Transverse colon (tissue), 4 donors: ENCODE measurements around the gene HBS1L. TPM values are rescaled to one million over a fixed set of nuclear protein-coding genes. Genes with fewer than 3 reads are reported as not detected.

Experiments used
- DNase-seq: peaks from one replicate; pipeline ENCODE4 v3.0.0-alpha.2; 2019
- H3K27ac ChIP-seq, 4 donors: fragments of 200-600 bp; sonication (generic); 2 replicates each; pipeline ENCODE4 v1.5.1; 2016 to 2018; ENCODE audit warnings: inconsistent platforms in 4 of 4
- H3K27me3 ChIP-seq: fragments of 200-600 bp; sonication (generic); 2 replicates; pipeline ENCODE4 v1.5.1; 2017; ENCODE audit warnings: inconsistent platforms
- H3K36me3 ChIP-seq, 4 donors: fragments of 200-600 bp; sonication (generic); 2 replicates each; pipeline ENCODE4 v1.5.1; 2017 to 2019; ENCODE audit warnings: inconsistent platforms in 4 of 4
- H3K4me1 ChIP-seq, 4 donors: fragments of 200-600 bp; sonication (generic); 2 replicates each; pipeline ENCODE4 v1.5.1; 2017 to 2020; ENCODE audit warnings: inconsistent platforms in 4 of 4
- H3K4me3 ChIP-seq, 4 donors: fragments of 200-600 bp; sonication (generic); 1 replicate in 1 of 4; 2 replicates in 3 of 4; pipeline versions ENCODE4 v1.5.1 to v1.6.1; 2017 to 2019; ENCODE audit warnings: inconsistent platforms in 4 of 4
- H3K9me3 ChIP-seq, 2 donors: fragments of 200-600 bp; sonication (generic); 2 replicates each; pipeline ENCODE4 v1.5.1; 2017 to 2019; ENCODE audit warnings: inconsistent platforms in 2 of 2
- EP300 ChIP-seq: sonication (generic); formaldehyde crosslinking; IDR thresholded peaks from one replicate; pipeline ENCODE4 v1.6.1; 2017; ENCODE audit warnings: antibody characterized with exemption, low read depth
- POLR2A ChIP-seq: fragments of 450-650 bp; IDR thresholded peaks from one replicate; pipeline ENCODE4 v1.6.1; 2016; ENCODE audit warnings: antibody characterized with exemption, mild to moderate bottlenecking, moderate library complexity
- POLR2AphosphoS5 ChIP-seq, 3 donors: sonication (generic); formaldehyde crosslinking; IDR thresholded peaks; one replicate each; pipeline ENCODE4 v1.6.1; 2016; ENCODE audit warnings: antibody characterized with exemption in 3 of 3
- WGBS, 2 donors: methylation state at CpG; one replicate each; pipeline ENCODE4 v1.1.5; 2018; ENCODE audit warnings: low coverage in 1 of 2; 5-methylcytosine and 5-hydroxymethylcytosine counted together
- in situ Hi-C, 4 donors: fragments of 200-750 bp; cut with MboI; loops; one replicate each; pipeline versions ENCODE4 v1.15.0 to v1.15.1; 2017; ENCODE audit warnings: low sequenced_read_pairs in 3 of 4, low pct_ligation_motif_present in 1 of 4, low pct_unique_long_range_greater_than_20kb in 1 of 4
- intact Hi-C: fragments of 100-400 bp; cut with DNase I; formaldehyde crosslinking; loops from one replicate; pipeline ENCODE4 v1.15.1; 2023; ENCODE audit warnings: low total_unique reads
- total RNA-seq, 4 donors: library from RNA; depleted of rRNA; stranded (reverse); fragments of >200 nt; gene quantifications; one replicate each; pipeline ENCODE4 v1.1.0, GENCODE V29; 2016
- TF ChIP-seq, protein P1 (sequence below), 5 experiments: fragments of 200-600 bp in 3 of 5; fragments of 450-650 bp in 2 of 5; sonication (generic) in 3 of 5; IDR thresholded peaks; 1 replicate in 2 of 5; 2 replicates in 3 of 5; pipeline ENCODE4 v1.5.1; 2016 to 2017; ENCODE audit warnings: antibody characterized with exemption in 5 of 5, inconsistent platforms in 3 of 5, mild to moderate bottlenecking in 2 of 5, moderate library complexity in 1 of 5

The HBS1L gene
- total RNA-seq, 4 donors from 2014 or later, result 18.9 to 33.2 (median 27.1) TPM

DNA sequence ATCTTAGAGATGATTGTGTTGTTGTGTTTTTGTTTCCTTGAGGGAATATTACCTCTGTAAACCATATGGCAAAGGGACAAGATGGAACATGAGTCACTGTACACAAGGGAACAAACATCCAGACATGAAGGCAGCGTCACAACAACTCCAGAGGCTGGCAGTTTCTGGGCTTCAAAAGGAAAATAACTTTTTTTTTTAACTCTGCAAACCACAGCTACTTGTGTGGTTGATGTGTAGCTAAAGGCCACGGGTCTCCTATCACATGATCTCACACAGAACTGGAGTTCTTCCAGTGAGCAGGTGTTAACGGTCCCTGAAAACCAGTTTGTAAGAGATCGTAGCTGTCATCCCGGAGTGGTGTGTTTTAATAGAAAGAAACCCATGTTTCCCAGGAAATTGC is 33.2 kb upstream of the HBS1L start:
- DNase-seq, result no peak
- no peaks in the 10 kb centered on the region for H3K36me3 ChIP-seq
- H3K27me3 ChIP-seq, result no peaks in the 10 kb centered on the region
- 27 to 42% methylated on average over 4 to 5 of the region's 5 CpGs for WGBS, 2 donors
- H3K27ac ChIP-seq, result no peak overlapping the region
- intact Hi-C loops (no loop called here), in situ Hi-C loops (no loop called here)
- peaks cover 0 to 4% (median 0%) of the 10 kb centered on the region in 4 donors for H3K4me1 ChIP-seq
- no peaks in the 10 kb centered on the region for H3K9me3 ChIP-seq
- TF ChIP-seq EP300, result no peak
- TF ChIP-seq, protein P1, sequence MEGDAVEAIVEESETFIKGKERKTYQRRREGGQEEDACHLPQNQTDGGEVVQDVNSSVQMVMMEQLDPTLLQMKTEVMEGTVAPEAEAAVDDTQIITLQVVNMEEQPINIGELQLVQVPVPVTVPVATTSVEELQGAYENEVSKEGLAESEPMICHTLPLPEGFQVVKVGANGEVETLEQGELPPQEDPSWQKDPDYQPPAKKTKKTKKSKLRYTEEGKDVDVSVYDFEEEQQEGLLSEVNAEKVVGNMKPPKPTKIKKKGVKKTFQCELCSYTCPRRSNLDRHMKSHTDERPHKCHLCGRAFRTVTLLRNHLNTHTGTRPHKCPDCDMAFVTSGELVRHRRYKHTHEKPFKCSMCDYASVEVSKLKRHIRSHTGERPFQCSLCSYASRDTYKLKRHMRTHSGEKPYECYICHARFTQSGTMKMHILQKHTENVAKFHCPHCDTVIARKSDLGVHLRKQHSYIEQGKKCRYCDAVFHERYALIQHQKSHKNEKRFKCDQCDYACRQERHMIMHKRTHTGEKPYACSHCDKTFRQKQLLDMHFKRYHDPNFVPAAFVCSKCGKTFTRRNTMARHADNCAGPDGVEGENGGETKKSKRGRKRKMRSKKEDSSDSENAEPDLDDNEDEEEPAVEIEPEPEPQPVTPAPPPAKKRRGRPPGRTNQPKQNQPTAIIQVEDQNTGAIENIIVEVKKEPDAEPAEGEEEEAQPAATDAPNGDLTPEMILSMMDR (IDR thresholded peaks at IDR 0.05), result no peak
- no peak for TF ChIP-seq POLR2A
- TF ChIP-seq POLR2AphosphoS5 (IDR thresholded peaks at IDR 0.05), result no peak
- H3K4me3 ChIP-seq, result no peak overlapping the region

- H3K27ac ChIP-seq, result no peak overlapping the region
- in situ Hi-C loops, result no loop called here
These were observed 32.8 kb upstream of the HBS1L start for GRCh38 chr6:135087403-135087802.

GRCh38 chr6:135086414-135086764 is 31.8 kb upstream of the HBS1L start:
- Histone ChIP-seq H3K27me3 (no peaks in the 10 kb centered on the region), H3K4me1 (peaks cover 0 to 4% (median 0%) of the 10 kb centered on the region in 4 donors), H3K27ac (no peak overlapping the region), H3K4me3 (no peak overlapping the region), H3K36me3 (no peaks in the 10 kb centered on the region), H3K9me3 (peaks cover 3 to 9% of the 10 kb centered on the region in 2 donors)
- intact Hi-C loops (no loop called here), in situ Hi-C loops (no loop called here)
- 41 to 52% methylated on average over 5 of the region's 5 CpGs for WGBS, 2 donors
- no peak for TF ChIP-seq EP300
- TF ChIP-seq, protein P1 (IDR thresholded peaks at IDR 0.05), result no peak
- no peak for TF ChIP-seq POLR2A
- no peak for TF ChIP-seq POLR2AphosphoS5 (IDR thresholded peaks at IDR 0.05)
- DNase-seq, result no peak

More at GRCh38 chr6:135087403-135087802, 32.8 kb upstream of the HBS1L start:
- Histone ChIP-seq H3K9me3 (peaks cover under 1% of the 10 kb centered on the region in 2 donors), H3K36me3 (no peaks in the 10 kb centered on the region), H3K27me3 (no peaks in the 10 kb centered on the region), H3K4me3 (no peak overlapping the region), H3K4me1 (peaks cover 0 to 4% (median 0%) of the 10 kb centered on the region in 4 donors)
- TF ChIP-seq, protein P1 (IDR thresholded peaks at IDR 0.05), result no peak
- TF ChIP-seq POLR2A (no peak), EP300 (no peak), POLR2AphosphoS5 (IDR thresholded peaks at IDR 0.05) (no peak)
- WGBS, 2 donors, result 56 to 92% methylated on average over 1 to 3 of the region's 3 CpGs
- intact Hi-C loops, result no loop called here
- DNase-seq, result no peak

DNA sequence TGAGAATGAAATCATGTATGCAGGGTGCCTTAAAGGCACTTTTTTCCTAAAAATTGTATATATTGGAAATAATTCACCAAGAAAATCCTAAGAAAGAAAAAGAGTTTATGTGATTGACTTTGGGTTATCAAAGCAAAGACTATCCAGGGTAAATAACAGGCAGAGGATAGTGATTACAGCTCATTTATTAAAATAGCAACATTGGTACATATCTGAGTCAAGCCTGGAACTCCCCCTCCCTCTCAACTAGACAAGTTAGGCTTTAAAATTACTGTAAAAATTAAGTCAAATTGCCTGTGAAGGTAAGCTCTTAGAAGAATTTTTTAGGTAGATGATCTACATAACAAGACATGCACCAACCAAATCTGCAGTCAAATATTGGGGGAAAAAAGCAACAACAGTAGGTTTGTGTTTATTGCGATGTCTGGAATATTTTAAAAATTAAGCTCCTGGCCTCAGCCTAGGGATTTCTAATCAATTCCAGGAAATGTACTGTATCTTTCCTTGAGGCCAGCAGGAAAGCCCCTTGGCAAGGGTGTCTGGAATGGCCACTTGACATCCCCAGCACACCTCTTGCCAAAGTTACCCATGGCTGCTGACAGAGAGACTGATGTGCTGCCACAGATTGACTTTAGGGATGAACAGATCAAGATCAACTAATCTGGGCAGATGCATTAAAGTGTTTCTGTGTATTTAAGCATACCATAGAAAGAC is 31.2 kb upstream of the HBS1L start:
- H3K27me3 ChIP-seq, result no peaks in the 10 kb centered on the region
- in situ Hi-C loops, result no loop called here
- WGBS, 2 donors, result 87 to 88% methylated on average over 1 of the region's 1 CpG

More for the DNA sequence above, 31.2 kb upstream of the HBS1L start:
- no peak overlapping the region for H3K27ac ChIP-seq
- TF ChIP-seq, protein P1 (IDR thresholded peaks at IDR 0.05), result no peak
- TF ChIP-seq POLR2A (no peak), EP300 (no peak), POLR2AphosphoS5 (IDR thresholded peaks at IDR 0.05) (no peak)
- no peak overlapping the region for H3K4me3 ChIP-seq
- peaks cover 0 to 4% (median 0%) of the 10 kb centered on the region in 4 donors for H3K4me1 ChIP-seq
- no peak for DNase-seq
- no peaks in the 10 kb centered on the region for H3K36me3 ChIP-seq
- H3K9me3 ChIP-seq, result peaks cover 3 to 9% of the 10 kb centered on the region in 2 donors
- intact Hi-C loops, result no loop called here
